IPS DF 4.7 (cell line): ENCODE results near the gene MIA.
"Not testable (repeated sequence)": the region's sequence is repeated elsewhere in the genome, so short reads cannot be mapped to it uniquely, and the experiment has no call there.

Experiments used
- DNase-seq: peaks from one replicate; pipeline ENCODE4 v3.0.0-alpha.2; 2013; ENCODE audit warnings: low spot score; ENCODE audit errors: extremely low read depth

The MIA gene

DNA sequence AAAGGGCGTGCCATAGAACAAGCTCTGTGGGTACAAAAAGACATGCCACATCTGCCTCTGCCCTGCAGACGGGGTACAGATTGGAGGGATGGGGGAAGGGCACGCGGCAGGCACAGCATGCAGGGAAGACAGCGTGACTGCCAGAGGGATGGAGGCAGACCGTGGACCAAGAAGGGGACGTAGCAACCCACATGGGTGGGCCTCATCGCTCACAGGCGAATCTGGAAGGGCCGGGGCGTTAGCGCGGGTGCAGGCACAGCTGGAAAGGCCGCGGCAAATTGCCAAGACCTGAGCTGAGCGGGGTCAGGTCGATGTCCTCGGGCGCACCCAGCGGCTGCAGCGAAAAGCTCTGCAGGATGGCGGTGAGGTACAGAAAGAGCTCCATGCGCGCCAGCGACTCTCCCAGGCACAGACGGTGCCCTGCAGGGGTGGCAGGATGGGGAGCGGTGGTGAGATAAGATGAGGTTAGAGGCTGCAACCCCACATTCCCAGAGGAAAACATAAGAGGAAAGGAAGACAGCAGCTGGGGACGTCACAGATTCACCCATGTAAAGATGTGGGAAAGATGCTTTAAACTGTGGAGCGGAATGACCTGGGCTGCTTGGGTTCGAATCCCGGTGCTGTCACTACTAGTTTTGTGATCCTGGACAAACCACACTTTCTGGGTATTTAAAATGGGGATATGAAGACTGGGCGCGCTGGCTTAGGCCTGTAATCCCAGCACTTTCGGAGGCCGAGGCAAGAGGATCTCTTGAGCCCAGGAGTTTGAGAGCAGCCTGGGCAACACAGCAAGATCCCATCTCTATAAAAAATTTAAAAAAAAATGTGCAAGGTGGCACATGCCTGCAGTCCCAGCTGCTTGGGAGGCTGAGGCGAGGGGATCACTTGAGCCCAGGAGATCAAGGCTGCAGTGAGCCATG lies 43.4 kb downstream of the MIA start:
- not testable (repeated sequence) for DNase-seq

DNA sequence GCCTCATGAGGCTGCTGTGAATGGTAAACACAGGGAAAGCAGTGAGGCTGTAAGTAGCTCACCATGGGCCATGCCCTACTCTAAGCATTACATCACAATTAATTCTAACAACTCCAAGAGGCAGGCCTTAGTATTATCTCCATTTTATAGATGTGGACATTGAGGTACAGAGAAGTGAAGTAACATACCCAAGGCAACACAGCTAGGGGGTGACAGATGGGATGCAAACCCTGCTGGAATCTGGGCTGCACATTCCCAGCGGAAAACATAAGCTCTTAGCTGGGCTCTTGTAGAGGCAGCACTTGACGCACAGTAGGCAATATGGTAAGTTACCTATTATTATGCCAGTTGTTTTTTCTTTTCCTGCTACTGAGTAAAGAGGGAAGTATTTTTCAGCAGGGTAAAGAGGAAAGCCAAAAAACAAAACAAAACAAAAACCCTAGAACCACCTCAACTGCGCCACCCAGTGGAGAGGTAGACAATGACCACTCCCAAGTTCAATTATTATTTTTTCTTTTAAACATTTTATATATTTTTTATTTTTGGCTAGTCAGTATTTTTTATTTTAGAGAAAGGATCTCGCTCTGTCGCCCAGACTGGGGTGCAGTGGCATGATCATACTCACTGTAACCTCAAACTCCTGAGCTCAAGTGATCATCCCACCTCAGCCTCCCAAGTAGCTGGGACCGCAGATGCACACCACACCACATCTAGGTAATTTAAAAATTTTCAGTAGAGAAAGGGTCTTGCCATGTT lies 44.3 kb downstream of the MIA start:
- not testable (repeated sequence) for DNase-seq

- DNase-seq: no peak
These were observed 46.8 kb downstream of the MIA start for GRCh38 chr19:40822161-40822560.

DNA sequence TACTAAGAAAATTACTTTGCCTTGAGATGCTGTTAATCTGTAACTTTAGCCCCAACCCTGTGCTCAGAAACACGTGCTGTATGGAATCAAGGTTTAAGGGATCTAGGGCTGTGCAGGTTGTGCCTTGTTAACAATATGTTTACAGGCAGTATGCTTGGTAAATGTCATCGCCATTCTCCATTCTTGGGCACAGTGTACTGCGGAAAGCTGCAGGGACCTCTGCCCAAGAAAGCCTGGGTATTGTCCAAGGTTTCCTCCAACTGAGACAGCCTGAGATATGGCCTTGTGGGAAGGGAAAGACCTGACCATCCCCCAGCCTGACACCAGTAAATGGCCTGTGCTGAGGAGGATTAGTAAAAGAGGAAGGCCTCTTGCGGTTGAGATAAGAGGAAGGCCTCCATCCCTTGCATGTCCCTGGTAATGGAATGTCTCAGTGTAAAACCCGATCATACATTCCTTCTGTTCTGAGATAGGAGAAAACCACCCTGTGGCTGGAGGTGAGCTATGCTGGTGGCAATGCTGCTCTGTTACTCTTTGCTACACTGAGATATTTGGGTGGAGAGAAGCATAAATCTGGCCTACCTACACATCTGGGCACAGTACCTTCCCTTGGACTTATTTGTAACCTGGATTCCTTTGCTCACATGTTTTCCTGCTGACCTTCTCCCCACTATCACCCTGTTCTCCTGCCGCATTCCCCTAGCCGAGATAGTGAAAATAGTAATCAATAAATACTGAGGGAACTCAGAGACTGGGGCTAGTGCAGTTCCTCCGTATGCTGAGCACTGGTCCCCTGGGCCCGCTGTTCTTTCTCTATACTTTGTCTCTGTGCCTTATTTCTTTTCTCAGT lies 47.6 kb downstream of the MIA start:
- DNase-seq: not testable (repeated sequence)

DNA sequence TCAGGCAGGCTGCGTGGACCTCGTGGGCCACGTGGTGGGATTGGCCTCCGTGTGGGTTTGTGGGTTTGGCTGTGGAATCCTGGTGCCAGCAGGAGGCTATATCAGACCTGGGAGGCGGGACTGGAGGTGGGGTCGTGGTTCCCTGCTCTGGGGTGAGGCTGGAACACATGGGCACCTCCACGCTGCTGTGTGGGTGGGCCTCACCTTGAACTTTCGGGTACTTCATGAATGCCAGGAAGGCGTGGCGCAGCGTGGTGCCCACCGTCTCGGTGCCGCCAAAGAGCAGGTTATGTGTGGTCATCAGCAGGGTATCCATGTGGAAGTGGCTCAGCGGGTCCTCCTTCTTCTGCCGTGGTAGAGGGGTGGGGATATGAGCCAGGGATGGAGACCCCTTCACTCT lies 49.6 kb downstream of the MIA start:
- not testable (repeated sequence) for DNase-seq

- DNase-seq: not testable (repeated sequence)
These were observed 50.3 kb downstream of the MIA start for GRCh38 chr19:40825460-40826095.

DNA sequence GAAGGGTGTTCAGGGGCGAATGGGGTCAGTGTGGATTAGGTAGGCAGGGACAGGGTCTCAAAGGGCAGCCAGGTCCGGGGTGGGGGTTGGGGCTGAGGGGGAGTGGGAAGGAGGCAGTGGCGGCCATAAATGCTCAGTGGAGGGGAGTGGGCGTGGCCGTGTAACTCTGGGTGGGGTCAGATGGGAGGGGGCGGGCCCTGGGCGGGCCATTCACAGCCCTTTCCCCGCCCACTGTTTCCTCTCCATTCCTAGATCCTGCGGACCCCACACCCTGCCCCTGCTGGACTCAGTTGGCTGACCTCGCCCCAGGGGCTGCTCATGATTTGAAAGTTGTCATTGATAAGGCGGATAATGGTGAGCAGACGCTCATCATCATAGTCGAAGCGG lies 51.0 kb downstream of the MIA start:
- DNase-seq: not testable (repeated sequence)

- not testable (repeated sequence) for DNase-seq
These were observed 51.5 kb downstream of the MIA start for GRCh38 chr19:40826699-40827385.
